Left lung (tissue), 10 donors: ENCODE results near the gene FAM219A. TPM values are rescaled to one million over a fixed set of nuclear protein-coding genes. Genes with fewer than 3 reads are reported as not detected.

Experiments
- ATAC-seq: fragments of 200-7000 bp; cut with Tn5 transposase; one replicate; pipeline ENCODE4 v1.9.1; 2020; ENCODE audit warnings: moderate library complexity
- DNase-seq, 4 donors: peaks; one replicate each; pipeline ENCODE4 v3.0.0-alpha.2; 2013 to 2020
- H3K27ac ChIP-seq, 2 donors: fragments of 200-600 bp; sonication (generic) in 1 of 2; one replicate each; pipeline versions ENCODE4 v1.5.0 to v1.8.0; 2020 to 2021
- H3K27me3 ChIP-seq, 2 donors: fragments of 200-600 bp; sonication (generic) in 1 of 2; one replicate each; pipeline versions ENCODE4 v1.5.0 to v1.8.0; 2020 to 2021
- H3K36me3 ChIP-seq, 2 donors: fragments of 200-600 bp; sonication (generic) in 1 of 2; one replicate each; pipeline versions ENCODE4 v1.5.0 to v1.8.0; 2020 to 2021
- H3K4me1 ChIP-seq, 2 donors: fragments of 200-600 bp; one replicate each; pipeline ENCODE4 v1.8.0; 2021
- H3K4me3 ChIP-seq, 2 donors: fragments of 200-600 bp; sonication (generic) in 1 of 2; one replicate each; pipeline versions ENCODE4 v1.5.0 to v1.8.0; 2020 to 2021; ENCODE audit warnings: mild to moderate bottlenecking in 1 of 2
- H3K9me3 ChIP-seq, 2 donors: fragments of 200-600 bp; sonication (generic) in 1 of 2; one replicate each; pipeline versions ENCODE4 v1.5.0 to v1.8.0; 2020 to 2021
- CTCF ChIP-seq, 2 donors: fragments of 200-600 bp; sonication (generic) in 1 of 2; IDR thresholded peaks; one replicate each; pipeline versions ENCODE4 v1.5.0 to v1.8.0; 2021; ENCODE audit warnings: antibody characterized with exemption in 2 of 2
- intact Hi-C, 2 donors: fragments of 100-400 bp; cut with DNase I; formaldehyde crosslinking; loops; one replicate each; pipeline versions ENCODE4 v1.11.2 to v1.14.2; 2022
- polyA plus RNA-seq, 6 donors: library from polyadenylated mRNA; unstranded; fragments of 120-200 nt; gene quantifications; one replicate each; pipeline ENCODE4 v1.2.1, GENCODE V29; 2013; ENCODE audit not compliant: insufficient read length in 6 of 6
- total RNA-seq, 2 donors: library from RNA; stranded (reverse); fragmentation: NEBNext Ultra II Directional; extraction: Animal tissue kit (Norgen Biotek cat#: 25700); gene quantifications; one replicate each; pipeline ENCODE4 v1.2.1, GENCODE V29; 2021
- donor health status: DM: no; HTN: yes; CAD: no.
- donor health status: DM: no; HTN: no; CAD: no.

The FAM219A gene
- total and polyA plus RNA-seq, 8 donors, result 12.3 to 23.0 (median 14.6) TPM

GRCh38 chr9:34493972-34494535 is 35.7 kb upstream of the FAM219A start:
- H3K27ac ChIP-seq, result no peak overlapping the region
- intact Hi-C loops, result loop anchor here in 1 of 2 donors (10.0 kb wide), 1 partner anchor 89 kb away; no protein-coding TSS in a partner anchor

GRCh38 chr9:34492051-34492450 is 33.7 kb upstream of the FAM219A start:
- Histone ChIP-seq H3K27ac (no peak overlapping the region), H3K27me3 (peaks cover 0 to 15% of the 10 kb centered on the region in 2 donors), H3K4me1 (no peaks in the 10 kb centered on the region), H3K9me3 (no peaks in the 10 kb centered on the region), H3K4me3 (no peak overlapping the region), H3K36me3 (no peaks in the 10 kb centered on the region)
- DNase-seq (no peak), ATAC-seq (no peak)
- intact Hi-C loops, result loop anchor here in 1 of 2 donors (10.0 kb wide), 1 partner anchor 87 kb away; no protein-coding TSS in a partner anchor
- no peak for TF ChIP-seq CTCF (IDR thresholded peaks at IDR 0.05)

More at GRCh38 chr9:34493972-34494535, 35.7 kb upstream of the FAM219A start:
- H3K27me3 ChIP-seq, result peaks cover 0 to 11% of the 10 kb centered on the region in 2 donors
- no peaks in the 10 kb centered on the region for H3K36me3 ChIP-seq
- no peaks in the 10 kb centered on the region for H3K4me1 ChIP-seq
- no peak overlapping the region for H3K4me3 ChIP-seq
- DNase-seq (peak in 2 of 4 donors; percentile 40 to 64), ATAC-seq (peak; percentile 83)
- no peak for TF ChIP-seq CTCF (IDR thresholded peaks at IDR 0.05)
- no peaks in the 10 kb centered on the region for H3K9me3 ChIP-seq

GRCh38 chr9:34491596-34491995 is 33.2 kb upstream of the FAM219A start:
- intact Hi-C loops, result loop anchor here in 1 of 2 donors (10.0 kb wide), 1 partner anchor 87 kb away; no protein-coding TSS in a partner anchor
- no peak for TF ChIP-seq CTCF (IDR thresholded peaks at IDR 0.05)
- no peak for DNase-seq
- Histone ChIP-seq H3K27ac (no peak overlapping the region), H3K36me3 (no peaks in the 10 kb centered on the region), H3K4me1 (no peaks in the 10 kb centered on the region), H3K9me3 (no peaks in the 10 kb centered on the region), H3K4me3 (no peak overlapping the region), H3K27me3 (peaks cover 0 to 15% of the 10 kb centered on the region in 2 donors)
- ATAC-seq, result no peak

- no peak for ATAC-seq
These were observed 32.4 kb upstream of the FAM219A start for GRCh38 chr9:34490760-34491159.

More at GRCh38 chr9:34490760-34491159, 32.4 kb upstream of the FAM219A start:
- Histone ChIP-seq H3K36me3 (no peaks in the 10 kb centered on the region), H3K27ac (no peak overlapping the region), H3K4me3 (no peak overlapping the region), H3K27me3 (peaks cover 0 to 15% of the 10 kb centered on the region in 2 donors), H3K9me3 (no peaks in the 10 kb centered on the region), H3K4me1 (no peaks in the 10 kb centered on the region)
- intact Hi-C loops, result loop anchor here in 1 of 2 donors (10.0 kb wide), 1 partner anchor 86 kb away; no protein-coding TSS in a partner anchor
- no peak for DNase-seq
- no peak for TF ChIP-seq CTCF (IDR thresholded peaks at IDR 0.05)
